Cortex of kidney (tissue), 1 donor: Measurements from ENCODE around the gene DHX29.

Experiments used
- DNase-seq: peaks from one replicate; lab custom pipeline; 2025; lab: John Stamatoyannopoulos, UW

DHX29 gene

GRCh38 chr5:55231919-55232270 lies 75.6 kb downstream of the DHX29 start:
- DNase-seq, result no peak

GRCh38 chr5:55231029-55231918 lies 76.2 kb downstream of the DHX29 start:
- no peak for DNase-seq

GRCh38 chr5:55230086-55230629 lies 77.3 kb downstream of the DHX29 start:
- DNase-seq, result no peak

GRCh38 chr5:55227664-55228430 lies 79.6 kb downstream of the DHX29 start:
- no peak for DNase-seq

GRCh38 chr5:55226934-55227663 lies 80.4 kb downstream of the DHX29 start, which contains the start of gene MCIDAS:
Gene MCIDAS, minus strand, starts transcription at chr5:55227315. Its CDS starts 177 bp downstream, at chr5:55227138.
- DNase-seq, result no peak

- DNase-seq, result no peak
Measured at GRCh38 chr5:55226027-55226933, 81.2 kb downstream of the DHX29 start.

GRCh38 chr5:55225346-55225745 lies 82.1 kb downstream of the DHX29 start:
- no peak for DNase-seq

GRCh38 chr5:55223812-55224240 lies 83.7 kb downstream of the DHX29 start:
- DNase-seq, result no peak

GRCh38 chr5:55222985-55223811 lies 84.3 kb downstream of the DHX29 start:
- DNase-seq, result no peak

- no peak for DNase-seq
Measured at GRCh38 chr5:55222092-55222984, 85.2 kb downstream of the DHX29 start.

- DNase-seq, result no peak
Measured at GRCh38 chr5:55220433-55221185, 86.9 kb downstream of the DHX29 start.

GRCh38 chr5:55219770-55220169 lies 87.7 kb downstream of the DHX29 start:
- no peak for DNase-seq

GRCh38 chr5:55218967-55219366 lies 88.5 kb downstream of the DHX29 start:
- DNase-seq, result no peak

GRCh38 chr5:55211184-55211874 lies 96.2 kb downstream of the DHX29 start:
- no peak for DNase-seq
